Gastrocnemius medialis (tissue), 4 donors: ENCODE results near the gene COL9A3. TPM values are rescaled to one million over a fixed set of nuclear protein-coding genes. Genes with fewer than 3 reads are reported as not detected.

Source experiments
- ATAC-seq, 2 donors: fragments of 150-250 bp; one replicate each; pipeline ENCODE4 v1.9.1; 2016
- DNase-seq, 2 donors: peaks; one replicate each; pipeline ENCODE4 v3.0.0-alpha.2; 2019
- H3K27ac ChIP-seq, 4 donors: fragments of 200-600 bp; sonication (generic); 1 replicate in 1 of 4; 2 replicates in 3 of 4; pipeline ENCODE4 v1.5.1; 2016 to 2018; ENCODE audit warnings: mild to moderate bottlenecking in 2 of 4, moderate library complexity in 1 of 4
- H3K27me3 ChIP-seq, 3 donors: fragments of 200-600 bp; sonication (generic) in 2 of 3; 1 replicate in 1 of 3; 2 replicates in 2 of 3; pipeline versions ENCODE4 v1.5.1 to v1.6.0; 2016 to 2019; ENCODE audit warnings: mild to moderate bottlenecking in 1 of 3, moderate library complexity in 1 of 3
- H3K36me3 ChIP-seq, 2 donors: fragments of 200-600 bp; sonication (generic) in 1 of 2; one replicate each; pipeline ENCODE4 v1.5.1; 2017 to 2018
- H3K4me1 ChIP-seq, 2 donors: fragments of 200-600 bp; sonication (generic) in 1 of 2; one replicate each; pipeline ENCODE4 v1.5.1; 2016 to 2017; ENCODE audit warnings: mild to moderate bottlenecking in 2 of 2
- H3K4me3 ChIP-seq, 4 donors: fragments of 200-600 bp; sonication (generic) in 3 of 4; 1 replicate in 1 of 4; 2 replicates in 3 of 4; pipeline ENCODE4 v1.5.1; 2016 to 2019; ENCODE audit warnings: mild to moderate bottlenecking in 2 of 4
- H3K9me3 ChIP-seq, 3 donors: fragments of 200-600 bp; sonication (generic) in 2 of 3; 1 replicate in 1 of 3; 2 replicates in 2 of 3; pipeline ENCODE4 v1.5.1; 2016 to 2019
- POLR2A ChIP-seq, 2 donors: fragments of 450-650 bp; IDR thresholded peaks; one replicate each; pipeline ENCODE4 v1.6.1; 2017; ENCODE audit warnings: antibody characterized with exemption in 2 of 2, mild to moderate bottlenecking in 2 of 2, moderate library complexity in 2 of 2
- in situ Hi-C, 4 donors: fragments of 200-750 bp; cut with MboI; loops; one replicate each; pipeline versions ENCODE4 v1.15.0 to v1.8.0; 2017; ENCODE audit warnings: low sequenced_read_pairs in 4 of 4
- intact Hi-C: fragments of 100-400 bp; cut with DNase I; formaldehyde crosslinking; loops from one replicate; pipeline ENCODE4 v1.15.1; 2023; ENCODE audit warnings: low total_unique reads
- total RNA-seq, 4 donors: library from RNA; depleted of rRNA; stranded (reverse); fragments of >200 nt; gene quantifications; one replicate each; pipeline versions ENCODE4 v1.1.0 to v1.2.3, GENCODE V29; 2016
- TF ChIP-seq, protein P1 (sequence below), 5 experiments: fragments of 450-650 bp in 3 of 5; fragments of 200-600 bp in 2 of 5; sonication (generic) in 2 of 5; IDR thresholded peaks in 4 of 5; conservative IDR thresholded peaks in 1 of 5; 1 replicate in 4 of 5; 2 replicates in 1 of 5; pipeline ENCODE4 v1.5.1; 2016 to 2019; ENCODE audit warnings: antibody characterized with exemption in 5 of 5, mild to moderate bottlenecking in 3 of 5, moderate library complexity in 3 of 5

Gene COL9A3
- total RNA-seq, 4 donors from 2014 or later: 0.41 to 4.1 (median 1.6) TPM

DNA sequence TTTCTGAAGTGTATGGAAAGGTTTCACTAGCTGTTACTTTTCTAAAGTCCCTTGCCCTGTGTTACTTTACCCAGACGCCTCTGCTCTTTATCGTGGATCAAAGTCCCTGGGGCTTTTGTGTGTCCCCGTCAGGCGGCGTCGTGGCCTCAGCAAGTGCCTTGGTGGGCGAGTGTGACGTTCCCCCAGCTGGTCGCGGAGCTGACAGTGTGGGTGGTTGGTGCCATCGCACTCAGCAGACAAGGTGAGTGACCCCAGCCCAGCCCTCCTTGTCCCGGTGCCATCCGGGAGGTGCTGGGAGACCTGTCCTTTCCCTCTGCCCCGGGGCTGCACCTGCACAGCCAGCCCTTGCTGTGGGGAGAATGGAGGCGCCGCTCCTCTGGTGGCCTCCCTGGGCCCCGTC is 72.1 kb downstream of the COL9A3 start:
- no peaks in the 10 kb centered on the region for H3K4me1 ChIP-seq
- ATAC-seq (no peak), DNase-seq (no peak)
- no peak for TF ChIP-seq POLR2A (IDR thresholded peaks at IDR 0.05)
- TF ChIP-seq, protein P1, sequence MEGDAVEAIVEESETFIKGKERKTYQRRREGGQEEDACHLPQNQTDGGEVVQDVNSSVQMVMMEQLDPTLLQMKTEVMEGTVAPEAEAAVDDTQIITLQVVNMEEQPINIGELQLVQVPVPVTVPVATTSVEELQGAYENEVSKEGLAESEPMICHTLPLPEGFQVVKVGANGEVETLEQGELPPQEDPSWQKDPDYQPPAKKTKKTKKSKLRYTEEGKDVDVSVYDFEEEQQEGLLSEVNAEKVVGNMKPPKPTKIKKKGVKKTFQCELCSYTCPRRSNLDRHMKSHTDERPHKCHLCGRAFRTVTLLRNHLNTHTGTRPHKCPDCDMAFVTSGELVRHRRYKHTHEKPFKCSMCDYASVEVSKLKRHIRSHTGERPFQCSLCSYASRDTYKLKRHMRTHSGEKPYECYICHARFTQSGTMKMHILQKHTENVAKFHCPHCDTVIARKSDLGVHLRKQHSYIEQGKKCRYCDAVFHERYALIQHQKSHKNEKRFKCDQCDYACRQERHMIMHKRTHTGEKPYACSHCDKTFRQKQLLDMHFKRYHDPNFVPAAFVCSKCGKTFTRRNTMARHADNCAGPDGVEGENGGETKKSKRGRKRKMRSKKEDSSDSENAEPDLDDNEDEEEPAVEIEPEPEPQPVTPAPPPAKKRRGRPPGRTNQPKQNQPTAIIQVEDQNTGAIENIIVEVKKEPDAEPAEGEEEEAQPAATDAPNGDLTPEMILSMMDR (IDR thresholded peaks at IDR 0.05 in 4 of 5, conservative IDR thresholded peaks at IDR 0.05 in 1 of 5): no peak
- H3K36me3 ChIP-seq: peaks cover 4 to 74% of the 10 kb centered on the region in 2 donors
- intact Hi-C loops: no loop called here
- H3K27ac ChIP-seq: no peak overlapping the region
- no peaks in the 10 kb centered on the region for H3K9me3 ChIP-seq
- H3K27me3 ChIP-seq: no peaks in the 10 kb centered on the region
- no peak overlapping the region for H3K4me3 ChIP-seq
- in situ Hi-C loops: loop anchor here in 1 of 4 donors (25.0 kb wide), 1 partner anchor 123 kb away; the partner anchor contains the start of gene BHLHE23

DNA sequence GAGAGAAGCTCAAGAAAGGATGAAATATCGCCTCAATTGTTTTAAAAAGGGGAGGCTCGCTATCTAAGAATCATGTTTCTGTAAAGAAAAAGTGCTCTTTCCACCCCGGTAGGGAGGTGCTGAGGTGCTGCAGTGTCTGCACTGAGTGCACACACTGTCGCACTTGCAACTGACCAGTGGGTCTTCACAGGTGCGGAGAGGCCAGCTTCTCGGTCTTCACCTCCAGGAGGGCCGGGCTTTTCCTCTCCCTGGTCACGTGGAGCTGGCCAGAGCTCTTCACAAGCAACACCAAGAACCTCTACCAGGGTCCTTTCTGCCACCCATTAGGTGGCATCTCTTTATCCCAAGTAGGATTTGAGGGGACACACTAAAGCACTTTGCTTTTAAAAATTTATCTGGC is 72.6 kb downstream of the COL9A3 start:
- no peak for ATAC-seq
- Histone ChIP-seq H3K36me3 (peaks cover 4 to 79% of the 10 kb centered on the region in 2 donors), H3K27me3 (no peaks in the 10 kb centered on the region), H3K9me3 (no peaks in the 10 kb centered on the region), H3K27ac (no peak overlapping the region), H3K4me3 (no peak overlapping the region), H3K4me1 (no peaks in the 10 kb centered on the region)
- DNase-seq: no peak
- intact Hi-C loops (no loop called here), in situ Hi-C loops (loop anchor here in 1 of 4 donors (25.0 kb wide), 1 partner anchor 123 kb away; the partner anchor contains the start of gene BHLHE23)
- TF ChIP-seq, protein P1 (IDR thresholded peaks at IDR 0.05 in 4 of 5, conservative IDR thresholded peaks at IDR 0.05 in 1 of 5): no peak
- TF ChIP-seq POLR2A (IDR thresholded peaks at IDR 0.05): no peak

DNA sequence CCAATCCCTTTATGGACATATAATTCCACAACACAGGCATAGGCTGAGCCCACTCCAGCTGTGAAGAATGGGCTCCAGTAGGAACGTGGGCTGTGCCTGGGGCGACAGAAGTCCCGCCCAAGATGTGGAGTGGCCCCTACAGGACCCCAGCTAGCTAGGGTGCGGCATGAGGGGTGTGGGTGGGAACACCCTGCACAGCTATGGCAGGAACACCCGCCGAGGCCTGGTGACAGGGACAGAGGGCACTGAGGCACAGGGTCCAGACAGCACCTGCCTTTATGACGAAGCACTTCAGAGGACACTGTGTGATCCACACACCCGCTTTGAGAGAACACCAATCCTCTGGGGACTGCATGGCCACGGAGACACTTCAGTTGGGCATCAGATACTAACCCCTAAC is 73.0 kb downstream of the COL9A3 start:
- no peak for ATAC-seq
- in situ Hi-C loops: loop anchor here in 2 of 4 donors (10.0 to 25.0 kb wide), 2 partner anchors 122 to 125 kb away; partner anchors contain the start of gene BHLHE23 (in 1 of the 2)
- DNase-seq: no peak
- Histone ChIP-seq H3K36me3 (peaks cover 4 to 84% of the 10 kb centered on the region in 2 donors), H3K9me3 (no peaks in the 10 kb centered on the region), H3K4me1 (no peaks in the 10 kb centered on the region), H3K27me3 (no peaks in the 10 kb centered on the region), H3K4me3 (no peak overlapping the region), H3K27ac (no peak overlapping the region)
- TF ChIP-seq POLR2A (IDR thresholded peaks at IDR 0.05): no peak
- TF ChIP-seq, protein P1 (IDR thresholded peaks at IDR 0.05 in 4 of 5, conservative IDR thresholded peaks at IDR 0.05 in 1 of 5): no peak
- intact Hi-C loops: no loop called here

DNA sequence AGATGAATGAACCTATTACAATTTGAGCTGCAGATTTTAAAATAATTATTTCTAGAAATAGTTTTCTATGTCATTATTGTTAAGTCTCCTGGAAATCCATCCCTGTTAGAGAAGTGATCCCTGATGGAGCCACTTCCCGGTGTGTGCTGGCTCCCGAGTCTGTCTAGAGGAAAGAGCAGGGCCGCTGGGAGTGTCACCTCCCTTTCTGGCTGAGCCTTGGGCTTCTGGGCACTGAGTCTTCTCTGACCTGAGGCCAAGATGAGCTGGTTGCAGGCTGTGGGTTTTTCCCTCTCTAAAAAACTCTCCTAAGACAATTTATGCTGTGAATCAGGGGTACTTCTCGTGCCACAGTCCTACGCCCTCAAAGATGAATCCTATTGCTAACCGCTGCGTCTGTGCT is 73.6 kb downstream of the COL9A3 start:
- ATAC-seq (no peak), DNase-seq (no peak)
- no peaks in the 10 kb centered on the region for H3K9me3 ChIP-seq
- no peak overlapping the region for H3K4me3 ChIP-seq
- no peaks in the 10 kb centered on the region for H3K27me3 ChIP-seq
- TF ChIP-seq, protein P1 (IDR thresholded peaks at IDR 0.05 in 4 of 5, conservative IDR thresholded peaks at IDR 0.05 in 1 of 5): no peak
- no peak for TF ChIP-seq POLR2A (IDR thresholded peaks at IDR 0.05)
- H3K36me3 ChIP-seq: peaks cover 4 to 89% of the 10 kb centered on the region in 2 donors
- in situ Hi-C loops: loop anchor here in 2 of 4 donors (10.0 to 25.0 kb wide), 2 partner anchors 122 to 124 kb away; partner anchors contain the start of gene BHLHE23 (in 1 of the 2)
- intact Hi-C loops: no loop called here
- H3K27ac ChIP-seq: no peak overlapping the region
- no peaks in the 10 kb centered on the region for H3K4me1 ChIP-seq

Other genes starting within 250 kb of the COL9A3 start
- 10 to 100 TPM; 20.4 to 26.9 (median 21.8) TPM for gene SLCO4A1, start 174.5 kb upstream of the COL9A3 start, total RNA-seq
- gene NTSR1, start 108.2 kb upstream of the COL9A3 start, total RNA-seq: under 1 TPM in 2 of 4 donors, not detected in 2; 0.04 to 0.13 TPM
- 1 to 10 TPM; 7.8 to 9.8 (median 8.2) TPM for gene MRGBP, start 20.6 kb upstream of the COL9A3 start, total RNA-seq
- gene OGFR, start 12.2 kb upstream of the COL9A3 start, total RNA-seq: 10 to 100 TPM; 21.9 to 52.1 (median 40.5) TPM
- gene TCFL5, start 44.8 kb downstream of the COL9A3 start, total RNA-seq: 1 to 10 TPM; 5.3 to 7.3 (median 6.3) TPM
- gene DIDO1, start 109.5 kb downstream of the COL9A3 start, total RNA-seq: 10 to 100 TPM; 24.2 to 39.3 (median 28.7) TPM
- 10 to 100 TPM; 12.8 to 16.2 (median 13.5) TPM for gene GID8, start 121.1 kb downstream of the COL9A3 start, total RNA-seq
- 1 to 10 TPM in 3 of 4 donors, under 1 TPM in 1; 0.55 to 2.4 (median 1.2) TPM for gene SLC17A9, start 135.7 kb downstream of the COL9A3 start, total RNA-seq
- gene BHLHE23, start 189.9 kb downstream of the COL9A3 start, total RNA-seq: not detected